SK-N-SH (cell line): Measurements from ENCODE around the gene FRRS1L. TPM values are rescaled to one million over a fixed set of nuclear protein-coding genes. Genes with fewer than 3 reads are reported as not detected.

Experiments used
- CTCF ChIA-PET: fragments of 300-600, 350-600 bp; formaldehyde crosslinking; extraction: SDS; loops from one replicate; lab custom pipeline; 2021; lab: Yijun Ruan, JAX
- POLR2A ChIA-PET: fragments of 350-600 bp; sonication (Branson Sonifier 250); formaldehyde crosslinking; extraction: SDS; loops from one replicate; lab custom pipeline; 2020; ENCODE audit warnings: antibody characterized with exemption, inconsistent platforms; lab: Yijun Ruan, JAX
- DNase-seq: peaks from one replicate; pipeline ENCODE4 v3.0.0; 2012
- H2AFZ ChIP-seq: fragments of 200-600 bp; sonication (generic); 2 replicates; pipeline ENCODE4 v1.8.1; 2016; ENCODE audit warnings: antibody characterized with exemption, mild to moderate bottlenecking, low read depth
- H3F3A ChIP-seq: fragments of 200-600 bp; sonication (generic); replicated peaks from 2 replicates; pipeline ENCODE3; 2016; ENCODE audit warnings: antibody characterized with exemption, mild to moderate bottlenecking; ENCODE audit not compliant: insufficient read depth
- H3K27ac ChIP-seq, 2 experiments: fragments of 200-500 bp in 1 of 2; fragments of 200-600 bp in 1 of 2; sonication (Bioruptor generic) in 1 of 2; sonication (generic), shearing (Covaris generic) in 1 of 2; 2 replicates each; pipeline versions ENCODE4 v1.5.1 to v1.6.1; 2014 to 2016; ENCODE audit warnings: low read depth in 2 of 2, inconsistent platforms in 1 of 2, low read length in 1 of 2, mild to moderate bottlenecking in 1 of 2, mixed read lengths in 1 of 2
- H3K27me3 ChIP-seq: fragments of 200-600 bp; sonication (generic), shearing (Covaris generic); 2 replicates; pipeline ENCODE4 v1.6.1; 2016; ENCODE audit warnings: mixed run types; ENCODE audit not compliant: insufficient read depth
- H3K36me3 ChIP-seq, 2 experiments: fragments of 200-500 bp in 1 of 2; fragments of 200-600 bp in 1 of 2; sonication (Bioruptor generic) in 1 of 2; sonication (generic) in 1 of 2; replicated peaks in 1 of 2; 2 replicates each; pipeline versions ENCODE3 to v1.5.1; 2014 to 2016; ENCODE audit warnings: low read length in 1 of 2, mild to moderate bottlenecking in 1 of 2; ENCODE audit not compliant: insufficient read depth in 2 of 2, control insufficient read depth in 1 of 2
- H3K4me1 ChIP-seq, 2 experiments: fragments of 200-500 bp in 1 of 2; fragments of 200-600 bp in 1 of 2; sonication (Bioruptor generic) in 1 of 2; sonication (generic), shearing (Covaris generic) in 1 of 2; 2 replicates each; pipeline versions ENCODE4 v1.5.1 to v1.6.1; 2014 to 2016; ENCODE audit warnings: low read depth in 1 of 2, low read length in 1 of 2, mixed run types in 1 of 2; ENCODE audit not compliant: insufficient read depth in 2 of 2, control insufficient read depth in 1 of 2
- H3K4me2 ChIP-seq: fragments of 200-600 bp; sonication (generic), shearing (Covaris generic); 2 replicates; pipeline ENCODE4 v1.6.1; 2017; ENCODE audit warnings: mixed run types
- H3K4me3 ChIP-seq, 2 experiments: fragments of 200-500 bp in 1 of 2; fragments of 200-600 bp in 1 of 2; sonication (Bioruptor generic) in 1 of 2; sonication (generic), shearing (Covaris generic) in 1 of 2; 2 replicates each; pipeline versions ENCODE4 v1.5.1 to v1.8.1; 2014 to 2016; ENCODE audit warnings: low read depth in 2 of 2, inconsistent platforms in 1 of 2, low read length in 1 of 2, mild to moderate bottlenecking in 1 of 2, mixed read lengths in 1 of 2, moderate library complexity in 1 of 2
- H3K79me2 ChIP-seq: fragments of 200-600 bp; sonication (generic); 2 replicates; pipeline ENCODE4 v1.8.1; 2017; ENCODE audit warnings: mild to moderate bottlenecking; ENCODE audit not compliant: insufficient read depth
- H3K9ac ChIP-seq: fragments of 200-600 bp; sonication (generic); 2 replicates; pipeline ENCODE4 v1.6.1; 2017; ENCODE audit warnings: mixed run types
- H3K9me2 ChIP-seq: fragments of 200-600 bp; sonication (generic); 2 replicates; pipeline ENCODE4 v1.6.1; 2017; ENCODE audit warnings: mixed run types
- H3K9me3 ChIP-seq: fragments of 200-600 bp; sonication (generic); 2 replicates; pipeline ENCODE4 v1.6.1; 2017; ENCODE audit warnings: mixed run types, mild to moderate bottlenecking, moderate library complexity
- H4K20me1 ChIP-seq: fragments of 200-600 bp; sonication (generic); 2 replicates; pipeline ENCODE4 v1.6.1; 2017; ENCODE audit warnings: mild to moderate bottlenecking, mixed run types; ENCODE audit not compliant: insufficient read depth
- ELF1 ChIP-seq: IDR thresholded peaks from 2 replicates; pipeline ENCODE4 v1.4.0; 2012
- EZH2phosphoT487 ChIP-seq: fragments of 200-600 bp; sonication (generic); IDR thresholded peaks from 2 replicates; pipeline ENCODE4 v1.6.1; 2017; ENCODE audit warnings: low read depth, mixed run types, mild to moderate bottlenecking, antibody characterized with exemption, moderate library complexity, borderline replicate concordance
- FOSL2 ChIP-seq: IDR thresholded peaks from 2 replicates; pipeline ENCODE4 v1.4.0; 2012; ENCODE audit warnings: low read depth, mild to moderate bottlenecking, moderate library complexity, borderline replicate concordance
- FOXJ3 ChIP-seq: sonication (generic); formaldehyde crosslinking; IDR thresholded peaks from 2 replicates; pipeline ENCODE4 v1.5.1; 2020; ENCODE audit warnings: mild to moderate bottlenecking, missing genetic modification reagents
- GABPA ChIP-seq: IDR thresholded peaks from 2 replicates; pipeline ENCODE4 v1.4.0; 2012; ENCODE audit warnings: low read depth, mild to moderate bottlenecking
- IRF3 ChIP-seq: fragments of 150-350 bp; IDR thresholded peaks from 2 replicates; pipeline ENCODE4 v1.6.1; 2016; ENCODE audit warnings: mild to moderate bottlenecking, low read depth, low read length
- JUND ChIP-seq: IDR thresholded peaks from 2 replicates; pipeline ENCODE4 v1.4.0; 2012
- MXI1 ChIP-seq: IDR thresholded peaks from 2 replicates; pipeline ENCODE4 v1.6.1; 2012; ENCODE audit warnings: mild to moderate bottlenecking, low read depth, low read length, improper control_type of control experiment
- NFIC ChIP-seq: IDR thresholded peaks from 2 replicates; pipeline ENCODE4 v1.4.0; 2012; ENCODE audit warnings: borderline replicate concordance
- RAD21 ChIP-seq: IDR thresholded peaks from 2 replicates; pipeline ENCODE4 v1.6.1; 2012; ENCODE audit warnings: mild to moderate bottlenecking, low read length
- RCOR1 ChIP-seq: fragments of 150-350 bp; IDR thresholded peaks from 2 replicates; pipeline ENCODE4 v1.6.1; 2017; ENCODE audit warnings: antibody characterized with exemption, low read length
- RFX5 ChIP-seq: IDR thresholded peaks from 2 replicates; pipeline ENCODE4 v1.6.1; 2012; ENCODE audit warnings: mild to moderate bottlenecking, improper control_type of control experiment, low read length
- SIN3A ChIP-seq: IDR thresholded peaks from 2 replicates; pipeline ENCODE4 v1.6.1; 2012; ENCODE audit warnings: low read depth, mild to moderate bottlenecking, low read length, moderate library complexity, borderline replicate concordance
- SMC3 ChIP-seq: IDR thresholded peaks from 2 replicates; pipeline ENCODE4 v1.6.1; 2012; ENCODE audit warnings: low read depth, low read length, improper control_type of control experiment
- TAF1 ChIP-seq: IDR thresholded peaks from 2 replicates; pipeline ENCODE4 v1.6.1; 2012; ENCODE audit warnings: low read depth, mild to moderate bottlenecking, low read length, moderate library complexity, borderline replicate concordance
- TCF12 ChIP-seq: IDR thresholded peaks from 2 replicates; pipeline ENCODE4 v1.4.0; 2012
- USF1 ChIP-seq: IDR thresholded peaks from 2 replicates; pipeline ENCODE4 v1.4.0; 2012; ENCODE audit warnings: low read depth, borderline replicate concordance
- WGBS: methylation state at CpG from one replicate; pipeline ENCODE4 v1.1.6; 2017; ENCODE audit warnings: low lambda C conversion rate; 5-methylcytosine and 5-hydroxymethylcytosine counted together
- polyA plus RNA-seq, 3 experiments: library from polyadenylated mRNA; depleted of rRNA; stranded (reverse); fragments of >200 nt; gene quantifications; 2 replicates each; pipeline ENCODE4 v1.2.3, GENCODE V29; 2012
- TF ChIP-seq, protein P1 (sequence below): IDR thresholded peaks from 2 replicates; pipeline ENCODE4; 2012
- TF ChIP-seq, protein P2 (sequence below): IDR thresholded peaks from 2 replicates; pipeline ENCODE4 v1.4.0; 2012; ENCODE audit warnings: low read depth, borderline replicate concordance
- TF ChIP-seq, protein P3 (sequence below): IDR thresholded peaks from 2 replicates; pipeline ENCODE4 v1.4.0; 2012; ENCODE audit warnings: low read depth

FRRS1L gene
- polyA plus RNA-seq, 1 of the 3 experiments (the other 2 are of a cell fraction), result 3.7 TPM

DNA sequence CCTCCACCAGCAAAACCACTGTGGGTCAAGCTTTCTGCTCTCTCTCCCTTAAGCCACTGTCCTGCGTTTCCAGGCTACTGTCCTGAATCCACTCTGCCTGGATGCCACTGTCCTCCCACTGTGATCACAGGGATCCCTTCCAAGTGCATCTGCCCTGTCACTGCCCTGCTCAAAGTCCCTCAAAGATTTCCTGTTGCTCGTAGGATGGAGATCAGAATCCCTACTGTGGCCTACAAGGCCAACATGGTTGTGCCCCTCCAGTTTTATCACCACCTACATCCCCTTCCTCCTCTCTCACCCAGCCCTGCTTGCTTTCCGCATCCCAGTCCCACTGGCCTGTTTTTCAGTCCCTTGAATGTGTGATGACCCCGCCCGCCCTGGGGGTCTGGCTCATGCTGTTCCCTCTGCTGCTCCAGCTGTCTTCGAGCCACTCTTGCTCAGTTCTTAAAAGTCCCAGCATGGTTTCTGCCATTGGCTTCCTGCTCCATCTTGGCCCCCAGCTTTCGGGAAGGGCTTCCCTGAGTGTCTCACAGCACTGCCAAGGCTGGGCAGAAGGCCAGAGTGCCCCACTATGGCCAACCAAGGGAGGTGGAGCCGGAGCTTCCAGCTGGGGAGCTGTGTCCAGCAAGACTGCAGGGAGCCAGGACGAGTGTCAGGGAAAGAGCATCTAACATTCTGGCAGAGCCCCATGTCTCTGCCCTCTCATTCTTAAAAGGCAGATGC is 12.9 kb upstream of the FRRS1L start (continued):
- TF ChIP-seq, protein P1, sequence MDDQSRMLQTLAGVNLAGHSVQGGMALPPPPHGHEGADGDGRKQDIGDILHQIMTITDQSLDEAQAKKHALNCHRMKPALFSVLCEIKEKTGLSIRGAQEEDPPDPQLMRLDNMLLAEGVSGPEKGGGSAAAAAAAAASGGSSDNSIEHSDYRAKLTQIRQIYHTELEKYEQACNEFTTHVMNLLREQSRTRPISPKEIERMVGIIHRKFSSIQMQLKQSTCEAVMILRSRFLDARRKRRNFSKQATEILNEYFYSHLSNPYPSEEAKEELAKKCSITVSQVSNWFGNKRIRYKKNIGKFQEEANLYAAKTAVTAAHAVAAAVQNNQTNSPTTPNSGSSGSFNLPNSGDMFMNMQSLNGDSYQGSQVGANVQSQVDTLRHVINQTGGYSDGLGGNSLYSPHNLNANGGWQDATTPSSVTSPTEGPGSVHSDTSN, result no peak
- no peak for TF ChIP-seq IRF3
- no peak for TF ChIP-seq SIN3A

GRCh38 chr9:109176963-109177362 is 9.9 kb upstream of the FRRS1L start:
- H3K4me3 ChIP-seq, result no peak overlapping the region
- 73% methylated on average over 2 of the region's 2 CpGs for WGBS
- DNase-seq, result no peak
- TF ChIP-seq TCF12 (no peak), USF1 (no peak), MXI1 (no peak), NFIC (no peak), TAF1 (no peak), JUND (no peak), SMC3 (no peak), IRF3 (no peak), EZH2phosphoT487 (no peak), ELF1 (no peak), FOXJ3 (CRISPR knock-in tag) (no peak), RAD21 (no peak), RCOR1 (no peak), SIN3A (no peak), GABPA (no peak), FOSL2 (no peak), RFX5 (no peak)
- TF ChIP-seq, protein P2, sequence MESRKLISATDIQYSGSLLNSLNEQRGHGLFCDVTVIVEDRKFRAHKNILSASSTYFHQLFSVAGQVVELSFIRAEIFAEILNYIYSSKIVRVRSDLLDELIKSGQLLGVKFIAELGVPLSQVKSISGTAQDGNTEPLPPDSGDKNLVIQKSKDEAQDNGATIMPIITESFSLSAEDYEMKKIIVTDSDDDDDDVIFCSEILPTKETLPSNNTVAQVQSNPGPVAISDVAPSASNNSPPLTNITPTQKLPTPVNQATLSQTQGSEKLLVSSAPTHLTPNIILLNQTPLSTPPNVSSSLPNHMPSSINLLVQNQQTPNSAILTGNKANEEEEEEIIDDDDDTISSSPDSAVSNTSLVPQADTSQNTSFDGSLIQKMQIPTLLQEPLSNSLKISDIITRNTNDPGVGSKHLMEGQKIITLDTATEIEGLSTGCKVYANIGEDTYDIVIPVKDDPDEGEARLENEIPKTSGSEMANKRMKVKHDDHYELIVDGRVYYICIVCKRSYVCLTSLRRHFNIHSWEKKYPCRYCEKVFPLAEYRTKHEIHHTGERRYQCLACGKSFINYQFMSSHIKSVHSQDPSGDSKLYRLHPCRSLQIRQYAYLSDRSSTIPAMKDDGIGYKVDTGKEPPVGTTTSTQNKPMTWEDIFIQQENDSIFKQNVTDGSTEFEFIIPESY, result no peak
- TF ChIP-seq, protein P3, sequence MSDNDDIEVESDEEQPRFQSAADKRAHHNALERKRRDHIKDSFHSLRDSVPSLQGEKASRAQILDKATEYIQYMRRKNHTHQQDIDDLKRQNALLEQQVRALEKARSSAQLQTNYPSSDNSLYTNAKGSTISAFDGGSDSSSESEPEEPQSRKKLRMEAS, result no peak
- TF ChIP-seq, protein P1, result no peak
- ChIA-PET POLR2A (interaction anchor here (0.6 kb wide), 1 partner anchor 172 kb away, joined by 3 read pairs; no protein-coding TSS in a partner anchor), CTCF (interaction anchor here (1.2 kb wide), 1 partner anchor 9 kb away, joined by 5 read pairs; no protein-coding TSS in a partner anchor)
- H3K9me3 ChIP-seq, result no peaks in the 10 kb centered on the region
- no peak overlapping the region for H3K4me2 ChIP-seq
- H3K36me3 ChIP-seq, result no peaks in the 10 kb centered on the region
- no peak overlapping the region for H2AFZ ChIP-seq
- no peaks in the 10 kb centered on the region for H3K4me1 ChIP-seq
- no peaks in the 10 kb centered on the region for H4K20me1 ChIP-seq
- H3K27ac ChIP-seq, result no peak overlapping the region
- H3K9ac ChIP-seq, result no peak overlapping the region
- H3K27me3 ChIP-seq, result no peaks in the 10 kb centered on the region
- H3K79me2 ChIP-seq, result no peaks in the 10 kb centered on the region
- H3F3A ChIP-seq, result no peaks in the 10 kb centered on the region
- no peaks in the 10 kb centered on the region for H3K9me2 ChIP-seq
